COR-L47 (cell line): ENCODE results near the gene LCMT1.
"Not testable (repeated sequence)": the region's sequence is repeated elsewhere in the genome, so short reads cannot be mapped to it uniquely, and the experiment has no call there.

Source experiments
- DNase-seq: peaks from one replicate; lab custom pipeline; 2025; lab: John Stamatoyannopoulos, UW

LCMT1 gene

GRCh38 chr16:25143928-25144327 is 32.4 kb downstream of the LCMT1 start:
- no peak for DNase-seq

DNA sequence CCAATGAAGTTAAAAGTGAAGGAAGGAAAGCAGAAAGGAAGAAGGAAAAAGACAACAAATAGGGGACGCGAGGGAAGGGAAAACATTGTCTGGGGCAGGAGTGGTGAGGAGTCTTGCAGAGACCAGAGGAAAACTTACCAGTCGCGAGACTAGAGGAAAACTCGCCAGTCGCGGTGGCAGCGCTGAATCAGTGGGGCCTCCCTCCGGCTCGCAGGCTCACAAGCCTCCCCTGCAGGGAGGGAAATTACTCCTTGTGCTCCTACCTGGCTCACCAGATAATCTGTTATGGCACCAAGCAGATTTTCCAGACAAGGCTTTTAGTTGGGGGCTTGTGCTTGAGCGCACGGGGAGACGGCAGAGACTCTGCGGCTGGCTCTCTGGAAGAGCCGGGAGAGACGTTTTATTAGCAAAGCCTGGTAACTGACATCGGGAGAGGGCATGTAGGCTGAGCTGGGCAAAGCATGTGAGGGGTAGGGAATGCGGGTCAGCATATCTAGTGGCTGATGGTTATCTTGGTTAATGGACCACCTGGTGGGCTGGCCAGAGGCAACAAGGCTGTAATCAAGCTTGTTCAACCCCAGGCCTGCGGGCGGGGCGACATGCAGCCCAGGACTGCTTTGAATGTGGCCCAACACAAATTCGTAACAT is 37.1 kb downstream of the LCMT1 start:
- DNase-seq: no peak

- no peak for DNase-seq
These were observed 40.5 kb downstream of the LCMT1 start for GRCh38 chr16:25151996-25152395.

GRCh38 chr16:25155553-25156460 is 44.3 kb downstream of the LCMT1 start:
- DNase-seq: no peak

GRCh38 chr16:25157271-25157875 is 45.8 kb downstream of the LCMT1 start:
- no peak for DNase-seq

GRCh38 chr16:25158401-25158800 is 46.9 kb downstream of the LCMT1 start:
- DNase-seq: no peak

DNA sequence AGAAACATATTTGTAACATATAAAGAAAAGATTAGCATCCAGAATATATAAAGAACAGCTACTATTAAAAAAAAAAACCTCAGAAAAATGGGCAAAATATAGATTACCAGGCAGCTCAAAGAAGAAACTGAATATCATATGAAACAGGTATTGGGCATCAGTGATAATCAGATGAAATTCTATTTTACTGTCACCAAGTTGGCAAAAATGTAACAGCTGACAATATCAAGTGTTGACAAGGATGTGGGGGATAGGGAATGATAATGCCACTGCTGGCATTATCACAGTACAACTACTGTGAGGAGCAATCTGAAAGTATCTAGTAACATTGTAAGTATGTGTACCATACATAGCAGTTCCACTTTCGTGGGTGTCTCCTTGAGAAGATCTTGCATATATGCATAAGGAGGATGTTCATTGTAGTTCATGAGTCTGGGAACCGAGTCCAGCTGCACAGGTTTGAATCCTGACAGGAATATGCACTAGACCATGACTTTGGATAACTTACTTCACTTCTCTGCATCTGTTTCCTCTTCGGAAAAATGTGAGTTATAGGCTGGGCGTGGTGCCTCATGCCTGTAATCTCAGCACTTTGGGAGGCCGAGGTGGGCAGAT is 50.3 kb downstream of the LCMT1 start:
- no peak for DNase-seq

GRCh38 chr16:25163683-25164082 is 52.1 kb downstream of the LCMT1 start:
- no peak for DNase-seq

GRCh38 chr16:25165284-25165683 is 53.7 kb downstream of the LCMT1 start:
- DNase-seq: no peak

DNA sequence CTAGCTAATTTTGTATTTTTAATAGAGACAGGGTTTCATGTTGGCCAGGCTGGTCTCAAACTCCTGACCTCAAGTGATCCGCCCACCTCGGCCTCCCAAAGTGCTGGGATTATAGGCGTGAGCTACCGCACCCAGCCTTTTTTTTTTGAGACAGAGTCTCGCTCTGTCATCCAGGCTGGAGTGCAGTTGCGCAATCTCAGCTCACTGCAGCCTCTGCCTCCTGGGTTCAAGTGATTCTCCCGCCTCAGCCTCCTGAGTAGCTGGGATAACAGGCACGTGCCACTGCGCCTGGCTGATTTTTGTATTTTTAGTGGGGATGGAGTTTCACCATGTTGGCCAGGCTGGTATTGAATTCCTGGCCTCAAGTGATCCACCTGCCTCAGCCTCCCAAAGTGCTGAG is 56.4 kb downstream of the LCMT1 start:
- not testable (repeated sequence) for DNase-seq

GRCh38 chr16:25171390-25171789 is 59.8 kb downstream of the LCMT1 start:
- DNase-seq: no peak

GRCh38 chr16:25172831-25173230 is 61.3 kb downstream of the LCMT1 start:
- no peak for DNase-seq

DNA sequence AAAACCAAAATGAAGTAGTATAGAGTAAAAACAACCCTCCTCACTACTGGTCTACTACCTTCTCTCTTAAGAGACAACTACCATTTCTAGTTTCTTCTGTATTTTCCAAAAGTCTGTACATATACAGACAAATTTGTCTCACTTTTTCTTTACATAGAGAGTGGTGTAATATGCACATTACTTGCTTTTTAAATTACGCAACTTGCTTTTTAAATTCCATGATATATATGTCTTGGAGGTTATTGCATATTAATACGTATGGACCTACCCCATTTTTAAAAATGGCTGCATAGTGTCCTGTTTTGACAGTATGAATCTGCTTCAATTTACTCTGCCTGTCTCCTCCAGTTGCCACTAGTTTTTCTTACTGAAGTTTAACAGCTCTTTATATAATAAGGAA is 62.7 kb downstream of the LCMT1 start:
- DNase-seq: no peak

- no peak for DNase-seq
These were observed 64.6 kb downstream of the LCMT1 start for GRCh38 chr16:25176136-25176535.

DNA sequence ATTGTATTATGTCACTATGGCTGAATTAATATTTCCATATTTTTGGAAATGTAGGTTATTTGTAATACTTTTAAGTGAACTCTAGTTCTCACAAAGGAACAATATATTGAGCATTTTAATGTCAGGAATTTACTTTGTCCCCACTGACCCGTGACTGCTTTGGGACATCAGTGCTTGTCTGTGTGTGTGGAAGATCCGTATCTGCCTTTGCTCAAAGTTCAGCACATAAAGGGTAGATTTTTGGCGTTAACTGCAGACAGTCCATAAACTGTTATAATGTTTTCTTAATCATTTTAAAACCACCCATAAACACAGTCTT is 65.9 kb downstream of the LCMT1 start:
- no peak for DNase-seq

- DNase-seq: no peak
These were observed 66.5 kb downstream of the LCMT1 start for GRCh38 chr16:25177831-25178688.

GRCh38 chr16:25181236-25181635 is 69.7 kb downstream of the LCMT1 start:
- not testable (repeated sequence) for DNase-seq

DNA sequence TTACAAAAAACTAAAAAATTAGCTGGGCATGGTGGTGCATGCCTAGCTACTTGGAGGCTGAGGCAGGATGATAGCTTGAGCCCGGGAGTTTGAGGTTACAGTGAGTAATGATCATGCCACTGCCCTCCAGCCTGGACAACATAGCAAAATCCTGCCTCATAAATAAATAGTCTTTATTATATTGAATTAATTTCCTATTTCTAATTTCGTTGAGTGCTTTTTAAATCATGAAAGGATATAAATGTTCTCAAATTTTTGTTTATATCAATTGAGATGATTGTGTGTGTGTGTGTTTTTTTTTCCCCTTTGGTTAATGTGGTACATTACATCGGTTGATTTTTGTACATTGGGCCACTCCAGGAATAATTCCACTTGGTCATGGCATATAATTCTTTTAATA is 73.2 kb downstream of the LCMT1 start:
- no peak for DNase-seq

GRCh38 chr16:25187491-25187795 is 75.9 kb downstream of the LCMT1 start:
- no peak for DNase-seq

GRCh38 chr16:25189305-25189704 is 77.8 kb downstream of the LCMT1 start:
- DNase-seq: no peak

DNA sequence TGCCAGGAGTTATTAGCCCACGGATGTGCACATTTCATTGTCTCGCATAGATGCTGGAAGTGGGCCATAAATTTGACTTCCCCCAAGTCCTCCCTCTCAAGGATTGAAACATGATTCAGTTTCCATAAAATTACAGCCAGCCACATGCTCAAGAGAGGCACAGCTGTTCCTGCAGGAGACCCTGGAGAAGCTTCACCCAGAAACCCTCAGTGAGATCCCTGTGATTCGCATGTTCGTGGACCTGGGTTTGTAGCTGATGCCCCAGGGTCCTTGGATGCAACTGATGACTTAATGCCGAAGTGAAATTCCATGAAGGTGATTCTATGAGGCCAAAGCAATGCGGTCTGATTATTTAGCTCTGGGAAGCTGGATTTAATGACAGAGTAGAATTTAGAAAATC is 80.6 kb downstream of the LCMT1 start:
- DNase-seq: no peak

DNA sequence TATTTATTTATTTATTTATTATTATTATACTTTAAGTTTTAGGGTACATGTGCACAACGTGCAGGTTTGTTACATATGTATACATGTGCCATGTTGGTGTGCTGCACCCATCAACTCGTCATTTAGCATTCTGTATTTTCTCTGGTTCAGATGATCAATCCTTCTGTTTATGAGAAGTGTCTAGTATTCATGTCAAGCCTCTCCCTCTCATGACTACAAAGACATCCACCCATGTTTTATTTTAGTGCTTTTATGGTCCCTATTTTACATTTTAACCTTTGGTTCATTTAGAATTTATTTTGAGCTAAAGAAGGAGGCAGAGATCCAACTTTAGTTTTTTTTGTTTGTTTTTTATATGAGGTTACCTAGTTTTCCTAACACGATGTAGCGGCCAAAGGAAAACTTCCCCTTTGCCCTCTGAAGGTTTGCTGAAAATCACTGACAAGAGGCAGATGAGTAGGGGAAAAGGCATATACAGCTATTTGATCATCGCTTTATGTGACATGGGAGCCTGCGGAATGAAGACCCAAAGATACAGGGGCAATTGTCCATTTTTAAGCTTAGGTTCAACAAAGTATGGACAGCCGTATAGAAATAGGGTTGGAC is 82.8 kb downstream of the LCMT1 start:
- no peak for DNase-seq
